ENCODE measurements around the gene ORM1. TPM values are rescaled to one million over a fixed set of nuclear protein-coding genes. Genes with fewer than 3 reads are reported as not detected.

The ORM1 gene
- total RNA-seq, 1 experiment from 2014 or later = not detected

GRCh38 chr9:114345493-114346065, 22.7 kb downstream of the ORM1 start:
- Histone ChIP-seq H3K4me3 (no peak overlapping the region), H3F3A (ENCODE audit: insufficient read depth, low read depth) (peaks cover 8% of the 10 kb centered on the region), H3K9me2 (ENCODE audit: insufficient read depth) (no peaks in the 10 kb centered on the region), H3K79me2 (ENCODE audit: low read depth) (no peaks in the 10 kb centered on the region), H3K36me3 (ENCODE audit: low read depth) (0 out of 2 replicates have a peak, but pooled peaks cover 4% of the 10 kb centered on the region), H3K27ac (no peak overlapping the region), H4K20me1 (ENCODE audit: insufficient read depth) (no peaks in the 10 kb centered on the region), H3K9me3 (ENCODE audit: insufficient read depth, low read depth) (no peaks in the 10 kb centered on the region), H3K4me2 (no peak overlapping the region), H2AFZ (no peak overlapping the region), H3K4me1 (replicated peaks; ENCODE audit: insufficient read depth) (peaks cover 15% of the 10 kb centered on the region), H3K27me3 (ENCODE audit: insufficient read depth, low read depth) (no peaks in the 10 kb centered on the region)
- TF ChIP-seq, protein P1, sequence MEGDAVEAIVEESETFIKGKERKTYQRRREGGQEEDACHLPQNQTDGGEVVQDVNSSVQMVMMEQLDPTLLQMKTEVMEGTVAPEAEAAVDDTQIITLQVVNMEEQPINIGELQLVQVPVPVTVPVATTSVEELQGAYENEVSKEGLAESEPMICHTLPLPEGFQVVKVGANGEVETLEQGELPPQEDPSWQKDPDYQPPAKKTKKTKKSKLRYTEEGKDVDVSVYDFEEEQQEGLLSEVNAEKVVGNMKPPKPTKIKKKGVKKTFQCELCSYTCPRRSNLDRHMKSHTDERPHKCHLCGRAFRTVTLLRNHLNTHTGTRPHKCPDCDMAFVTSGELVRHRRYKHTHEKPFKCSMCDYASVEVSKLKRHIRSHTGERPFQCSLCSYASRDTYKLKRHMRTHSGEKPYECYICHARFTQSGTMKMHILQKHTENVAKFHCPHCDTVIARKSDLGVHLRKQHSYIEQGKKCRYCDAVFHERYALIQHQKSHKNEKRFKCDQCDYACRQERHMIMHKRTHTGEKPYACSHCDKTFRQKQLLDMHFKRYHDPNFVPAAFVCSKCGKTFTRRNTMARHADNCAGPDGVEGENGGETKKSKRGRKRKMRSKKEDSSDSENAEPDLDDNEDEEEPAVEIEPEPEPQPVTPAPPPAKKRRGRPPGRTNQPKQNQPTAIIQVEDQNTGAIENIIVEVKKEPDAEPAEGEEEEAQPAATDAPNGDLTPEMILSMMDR (conservative IDR thresholded peaks at IDR 0.05) = no peak
- TF ChIP-seq EZH2 (IDR thresholded peaks at IDR 0.05; ENCODE audit: low read depth) = no peak
- POLR2A ChIA-PET (ENCODE audit: unreplicated experiment) = no interaction called here
- DNase-seq = no peak
- CTCF ChIA-PET = no interaction called here
- intact Hi-C loops (cut with micrococcal nuclease; ENCODE audit: unreplicated experiment) = loop anchor here (5.0 to 10.0 kb wide), 2 partner anchors 52 to 139 kb away; no protein-coding TSS in a partner anchor
- BruUV-seq (replicated peaks) = no TSS peak

GRCh38 chr9:114346146-114346545, 23.2 kb downstream of the ORM1 start:
- Histone ChIP-seq H3K27me3 (ENCODE audit: insufficient read depth, low read depth) (no peaks in the 10 kb centered on the region), H4K20me1 (ENCODE audit: insufficient read depth) (no peaks in the 10 kb centered on the region), H2AFZ (no peak overlapping the region), H3K36me3 (ENCODE audit: low read depth) (0 out of 2 replicates have a peak, but pooled peaks cover 4% of the 10 kb centered on the region), H3K27ac (no peak overlapping the region), H3K4me3 (no peak overlapping the region), H3K9me2 (ENCODE audit: insufficient read depth) (no peaks in the 10 kb centered on the region), H3F3A (ENCODE audit: insufficient read depth, low read depth) (peaks cover 8% of the 10 kb centered on the region), H3K79me2 (ENCODE audit: low read depth) (no peaks in the 10 kb centered on the region), H3K4me2 (no peak overlapping the region), H3K4me1 (replicated peaks; ENCODE audit: insufficient read depth) (peaks cover 15% of the 10 kb centered on the region), H3K9me3 (ENCODE audit: insufficient read depth, low read depth) (no peaks in the 10 kb centered on the region)
- CTCF ChIA-PET = interaction anchor here (0.5 kb wide), 1 partner anchor 330 kb away, joined by 4 read pairs; no protein-coding TSS in a partner anchor
- TF ChIP-seq, protein P1 (conservative IDR thresholded peaks at IDR 0.05) = no peak
- no peak for TF ChIP-seq EZH2 (IDR thresholded peaks at IDR 0.05; ENCODE audit: low read depth)
- intact Hi-C loops (cut with micrococcal nuclease; ENCODE audit: unreplicated experiment) = loop anchor here (5.0 to 10.0 kb wide), 2 partner anchors 51 to 139 kb away; no protein-coding TSS in a partner anchor
- no TSS peak for BruUV-seq (replicated peaks)
- DNase-seq = no peak
- POLR2A ChIA-PET (ENCODE audit: unreplicated experiment) = no interaction called here

DNA sequence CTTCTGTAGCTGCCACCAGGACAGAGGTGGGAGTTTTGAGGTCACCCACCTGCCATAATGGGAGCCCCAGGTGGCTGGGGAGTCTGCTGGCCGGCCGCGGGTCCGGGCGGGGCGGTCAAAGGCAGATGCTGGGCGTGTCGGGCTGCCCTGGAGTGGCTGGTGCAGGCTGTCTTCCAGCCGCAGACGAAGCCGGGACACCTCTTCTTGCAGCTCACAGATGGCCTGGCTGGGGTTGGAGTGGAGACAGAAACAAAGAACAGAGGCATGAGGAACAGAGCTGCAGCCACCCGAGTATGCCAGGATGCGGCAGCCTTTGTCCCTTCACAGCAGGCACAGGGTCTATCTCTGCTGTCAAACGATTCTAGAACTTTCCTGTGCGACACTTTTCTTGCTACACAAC, 24.8 kb downstream of the ORM1 start:
- Histone ChIP-seq H3K27ac (no peak overlapping the region), H3F3A (ENCODE audit: insufficient read depth, low read depth) (peaks cover 8% of the 10 kb centered on the region), H3K27me3 (ENCODE audit: insufficient read depth, low read depth) (no peaks in the 10 kb centered on the region), H3K9me3 (ENCODE audit: insufficient read depth, low read depth) (no peaks in the 10 kb centered on the region), H3K4me1 (replicated peaks; ENCODE audit: insufficient read depth) (peaks cover 15% of the 10 kb centered on the region), H3K4me2 (no peak overlapping the region), H4K20me1 (ENCODE audit: insufficient read depth) (no peaks in the 10 kb centered on the region), H2AFZ (no peak overlapping the region), H3K9me2 (ENCODE audit: insufficient read depth) (no peaks in the 10 kb centered on the region), H3K36me3 (ENCODE audit: low read depth) (0 out of 2 replicates have a peak, but pooled peaks cover 4% of the 10 kb centered on the region), H3K79me2 (ENCODE audit: low read depth) (no peaks in the 10 kb centered on the region), H3K4me3 (no peak overlapping the region)
- TF ChIP-seq EZH2 (IDR thresholded peaks at IDR 0.05; ENCODE audit: low read depth) = no peak
- TF ChIP-seq, protein P1 (conservative IDR thresholded peaks at IDR 0.05) = no peak
- BruUV-seq (replicated peaks) = no TSS peak
- POLR2A ChIA-PET (ENCODE audit: unreplicated experiment) = no interaction called here
- intact Hi-C loops (cut with micrococcal nuclease; ENCODE audit: unreplicated experiment) = loop anchor here (5.0 to 10.0 kb wide), 2 partner anchors 50 to 137 kb away; no protein-coding TSS in a partner anchor
- no peak for DNase-seq
- CTCF ChIA-PET = no interaction called here

All from PC-9 (cell line).